Posterior vena cava (tissue), 2 donors: ENCODE data around the gene TRIOBP. TPM values are rescaled to one million over a fixed set of nuclear protein-coding genes. Genes with fewer than 3 reads are reported as not detected.
"Not testable (repeated sequence)": the region's sequence is repeated elsewhere in the genome, so short reads cannot be mapped to it uniquely, and the experiment has no call there.

Experiments
- DNase-seq: peaks from one replicate; pipeline ENCODE4 v3.0.0-alpha.2; 2020; ENCODE audit warnings: low spot score
- intact Hi-C, 2 donors: fragments of 100-400 bp; cut with DNase I; formaldehyde crosslinking; loops; one replicate each; pipeline versions ENCODE4 v1.14.1 to v1.14.2; 2022 to 2023
- total RNA-seq, 2 donors: library from RNA; stranded (reverse); fragmentation: NEBNext Ultra II Directional; extraction: Animal tissue kit (Norgen Biotek cat#: 25700); gene quantifications; one replicate each; pipeline ENCODE4 v1.2.1, GENCODE V29; 2021
- donor health status: DM: yes; HTN: yes; CAD: no.
- donor health status: DM: yes; HTN: yes; CAD: no.

Gene TRIOBP
- total RNA-seq, 2 donors from 2014 or later = 93.8 to 95.8 TPM

- DNase-seq = no peak
- intact Hi-C loops = no loop called here
These were observed 16.9 kb downstream of the TRIOBP start for GRCh38 chr22:37713761-37714160.

GRCh38 chr22:37714634-37715033 is 17.8 kb downstream of the TRIOBP start:
- intact Hi-C loops = no loop called here
- no peak for DNase-seq

GRCh38 chr22:37715760-37716159 is 18.9 kb downstream of the TRIOBP start:
- DNase-seq = no peak
- intact Hi-C loops = no loop called here

GRCh38 chr22:37716708-37717107 is 19.9 kb downstream of the TRIOBP start:
- intact Hi-C loops = no loop called here
- no peak for DNase-seq

GRCh38 chr22:37717235-37717634 is 20.4 kb downstream of the TRIOBP start:
- intact Hi-C loops = not testable (repeated sequence)

GRCh38 chr22:37717746-37718305 is 21.0 kb downstream of the TRIOBP start:
- intact Hi-C loops, DNase-seq: not testable (repeated sequence)

More at GRCh38 chr22:37717235-37717634, 20.4 kb downstream of the TRIOBP start:
- DNase-seq = not testable (repeated sequence)

- no peak for DNase-seq
- intact Hi-C loops = no loop called here
These were observed 28.8 kb downstream of the TRIOBP start for GRCh38 chr22:37725551-37726240.

- intact Hi-C loops = no loop called here
- DNase-seq = no peak
These were observed 29.5 kb downstream of the TRIOBP start for GRCh38 chr22:37726241-37726887.

GRCh38 chr22:37728620-37729019 is 31.8 kb downstream of the TRIOBP start:
- no peak for DNase-seq
- intact Hi-C loops = no loop called here

- intact Hi-C loops = no loop called here
- DNase-seq = no peak
These were observed 35.1 kb downstream of the TRIOBP start for GRCh38 chr22:37731804-37732471.

GRCh38 chr22:37732699-37733607 is 36.1 kb downstream of the TRIOBP start:
- DNase-seq = no peak
- intact Hi-C loops = no loop called here

- intact Hi-C loops = no loop called here
- DNase-seq = no peak
These were observed 37.0 kb downstream of the TRIOBP start for GRCh38 chr22:37733625-37734401.

GRCh38 chr22:37734402-37734700 is 37.5 kb downstream of the TRIOBP start:
- intact Hi-C loops = no loop called here

GRCh38 chr22:37734964-37735451 is 38.2 kb downstream of the TRIOBP start:
- DNase-seq = no peak
- intact Hi-C loops = no loop called here

More at GRCh38 chr22:37734402-37734700, 37.5 kb downstream of the TRIOBP start:
- DNase-seq = no peak

- intact Hi-C loops = no loop called here
- peak; percentile 90 for DNase-seq
These were observed 42.2 kb downstream of the TRIOBP start for GRCh38 chr22:37739035-37739434.

GRCh38 chr22:37739611-37740049 is 42.8 kb downstream of the TRIOBP start:
- intact Hi-C loops = no loop called here
- peak; percentile 87 for DNase-seq

GRCh38 chr22:37740455-37741311 is 43.8 kb downstream of the TRIOBP start:
- intact Hi-C loops = no loop called here
- no peak for DNase-seq
